OCI-LY1 (cell line): ENCODE results near the gene EFR3B.

Experiments
- H2AFZ ChIP-seq: fragments of 200-600 bp; sonication (generic), shearing (Covaris generic); 2 replicates; pipeline ENCODE4 v1.6.0; 2014; ENCODE audit warnings: antibody characterized with exemption, mild to moderate bottlenecking, low read length
- H3F3A ChIP-seq: fragments of 200-600 bp; sonication (generic), shearing (Covaris generic); 2 replicates; pipeline ENCODE4 v1.6.0; 2014; ENCODE audit warnings: mild to moderate bottlenecking, antibody characterized with exemption, low read length, moderate library complexity; ENCODE audit not compliant: insufficient read depth
- H3K27ac ChIP-seq: fragments of 200-600 bp; sonication (generic); 2 replicates; pipeline ENCODE4 v1.5.1; 2014; ENCODE audit warnings: low read length, mixed run types, mild to moderate bottlenecking, low read depth; ENCODE audit not compliant: poor library complexity, severe bottlenecking
- H3K27me3 ChIP-seq: fragments of 200-600 bp; sonication (generic); 2 replicates; pipeline ENCODE4 v1.6.0; 2014; ENCODE audit warnings: antibody characterized with exemption, mild to moderate bottlenecking, low read length, moderate library complexity; ENCODE audit not compliant: insufficient read depth
- H3K36me3 ChIP-seq: fragments of 200-600 bp; sonication (generic); 2 replicates; pipeline ENCODE4 v1.6.1; 2014; ENCODE audit warnings: mild to moderate bottlenecking, antibody characterized with exemption, low read length, moderate library complexity, mixed read lengths; ENCODE audit not compliant: insufficient read depth
- H3K4me1 ChIP-seq: fragments of 200-600 bp; sonication (generic); 2 replicates; pipeline ENCODE4 v1.5.1; 2014; ENCODE audit warnings: mild to moderate bottlenecking, low read length, moderate library complexity; ENCODE audit not compliant: insufficient read depth, severe bottlenecking
- H3K4me2 ChIP-seq: fragments of 200-600 bp; sonication (generic), shearing (Covaris generic); 2 replicates; pipeline ENCODE4 v1.6.1; 2014; ENCODE audit warnings: low read length
- H3K4me3 ChIP-seq: fragments of 200-600 bp; sonication (generic); 2 replicates; pipeline ENCODE4 v1.5.1; 2014; ENCODE audit warnings: low read length, low read depth, mild to moderate bottlenecking, mixed read lengths; ENCODE audit not compliant: poor library complexity, severe bottlenecking
- H3K79me2 ChIP-seq: fragments of 200-600 bp; shearing (Covaris generic); 2 replicates; pipeline ENCODE4 v1.6.1; 2016; ENCODE audit warnings: mixed run types, low read length, mixed read lengths; ENCODE audit not compliant: insufficient read depth
- H3K9ac ChIP-seq: fragments of 200-600 bp; sonication (generic), shearing (Covaris generic); 2 replicates; pipeline ENCODE4 v1.6.1; 2014; ENCODE audit warnings: mild to moderate bottlenecking, low read length, mixed read lengths
- H3K9me2 ChIP-seq: fragments of 200-600 bp; sonication (generic), shearing (Covaris generic); 2 replicates; pipeline ENCODE4 v1.6.1; 2014; ENCODE audit warnings: low read depth, mild to moderate bottlenecking, low read length, mixed read lengths
- H3K9me3 ChIP-seq: fragments of 200-600 bp; shearing (Covaris generic); 2 replicates; pipeline ENCODE4 v1.6.1; 2014; ENCODE audit warnings: low read length, mixed read lengths
- H4K20me1 ChIP-seq: fragments of 200-600 bp; sonication (generic), shearing (Covaris generic); 2 replicates; pipeline ENCODE4 v1.6.0; 2016; ENCODE audit warnings: mild to moderate bottlenecking, low read length; ENCODE audit not compliant: insufficient read depth
- EZH2 ChIP-seq: fragments of 200-600 bp; sonication (generic), shearing (Covaris generic); IDR thresholded peaks from 2 replicates; pipeline ENCODE4 v1.8.0; 2017; ENCODE audit warnings: borderline replicate concordance, mixed run types, mild to moderate bottlenecking, antibody characterized with exemption, low read length, moderate library complexity, mixed read lengths
- TF ChIP-seq, protein P1 (sequence below): fragments of 200-600 bp; sonication (generic), shearing (Covaris generic); IDR thresholded peaks from 2 replicates; pipeline ENCODE4 v1.5.1; 2017; ENCODE audit warnings: mild to moderate bottlenecking, antibody characterized with exemption, low read length, moderate library complexity, mixed read lengths

EFR3B gene

DNA sequence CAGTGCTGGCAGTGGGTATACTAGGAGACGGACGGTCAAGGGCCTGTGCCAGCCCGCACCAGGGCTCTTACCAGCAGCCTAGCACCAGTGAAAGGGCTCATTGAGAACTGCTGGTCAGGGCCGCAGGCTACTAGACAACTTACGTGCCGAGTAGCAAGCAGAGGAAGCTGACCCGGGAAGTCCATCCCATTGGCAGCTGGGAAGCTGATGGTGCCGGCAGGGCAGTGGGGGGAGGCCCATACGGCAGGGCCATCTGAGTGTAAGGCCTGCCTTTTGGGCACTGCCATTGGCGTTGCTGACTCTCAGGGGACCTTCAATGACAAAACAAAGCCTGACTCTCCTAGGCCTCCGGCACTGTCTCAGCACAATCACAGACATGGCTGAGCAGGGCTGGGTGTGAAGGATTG is 20.6 kb downstream of the EFR3B start:
- no peak overlapping the region for H3K27ac ChIP-seq
- no peaks in the 10 kb centered on the region for H3K9me3 ChIP-seq
- no peak overlapping the region for H3K4me3 ChIP-seq
- no peaks in the 10 kb centered on the region for H3K4me1 ChIP-seq
- H3K9ac ChIP-seq: no peak overlapping the region
- no peaks in the 10 kb centered on the region for H3K9me2 ChIP-seq
- H2AFZ ChIP-seq: no peak overlapping the region
- no peaks in the 10 kb centered on the region for H3K36me3 ChIP-seq
- no peak overlapping the region for H3K4me2 ChIP-seq
- no peaks in the 10 kb centered on the region for H3K79me2 ChIP-seq
- H3K27me3 ChIP-seq: no peaks in the 10 kb centered on the region
- H3F3A ChIP-seq: no peaks in the 10 kb centered on the region
- TF ChIP-seq, protein P1, sequence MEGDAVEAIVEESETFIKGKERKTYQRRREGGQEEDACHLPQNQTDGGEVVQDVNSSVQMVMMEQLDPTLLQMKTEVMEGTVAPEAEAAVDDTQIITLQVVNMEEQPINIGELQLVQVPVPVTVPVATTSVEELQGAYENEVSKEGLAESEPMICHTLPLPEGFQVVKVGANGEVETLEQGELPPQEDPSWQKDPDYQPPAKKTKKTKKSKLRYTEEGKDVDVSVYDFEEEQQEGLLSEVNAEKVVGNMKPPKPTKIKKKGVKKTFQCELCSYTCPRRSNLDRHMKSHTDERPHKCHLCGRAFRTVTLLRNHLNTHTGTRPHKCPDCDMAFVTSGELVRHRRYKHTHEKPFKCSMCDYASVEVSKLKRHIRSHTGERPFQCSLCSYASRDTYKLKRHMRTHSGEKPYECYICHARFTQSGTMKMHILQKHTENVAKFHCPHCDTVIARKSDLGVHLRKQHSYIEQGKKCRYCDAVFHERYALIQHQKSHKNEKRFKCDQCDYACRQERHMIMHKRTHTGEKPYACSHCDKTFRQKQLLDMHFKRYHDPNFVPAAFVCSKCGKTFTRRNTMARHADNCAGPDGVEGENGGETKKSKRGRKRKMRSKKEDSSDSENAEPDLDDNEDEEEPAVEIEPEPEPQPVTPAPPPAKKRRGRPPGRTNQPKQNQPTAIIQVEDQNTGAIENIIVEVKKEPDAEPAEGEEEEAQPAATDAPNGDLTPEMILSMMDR: no peak
- H4K20me1 ChIP-seq: no peaks in the 10 kb centered on the region

DNA sequence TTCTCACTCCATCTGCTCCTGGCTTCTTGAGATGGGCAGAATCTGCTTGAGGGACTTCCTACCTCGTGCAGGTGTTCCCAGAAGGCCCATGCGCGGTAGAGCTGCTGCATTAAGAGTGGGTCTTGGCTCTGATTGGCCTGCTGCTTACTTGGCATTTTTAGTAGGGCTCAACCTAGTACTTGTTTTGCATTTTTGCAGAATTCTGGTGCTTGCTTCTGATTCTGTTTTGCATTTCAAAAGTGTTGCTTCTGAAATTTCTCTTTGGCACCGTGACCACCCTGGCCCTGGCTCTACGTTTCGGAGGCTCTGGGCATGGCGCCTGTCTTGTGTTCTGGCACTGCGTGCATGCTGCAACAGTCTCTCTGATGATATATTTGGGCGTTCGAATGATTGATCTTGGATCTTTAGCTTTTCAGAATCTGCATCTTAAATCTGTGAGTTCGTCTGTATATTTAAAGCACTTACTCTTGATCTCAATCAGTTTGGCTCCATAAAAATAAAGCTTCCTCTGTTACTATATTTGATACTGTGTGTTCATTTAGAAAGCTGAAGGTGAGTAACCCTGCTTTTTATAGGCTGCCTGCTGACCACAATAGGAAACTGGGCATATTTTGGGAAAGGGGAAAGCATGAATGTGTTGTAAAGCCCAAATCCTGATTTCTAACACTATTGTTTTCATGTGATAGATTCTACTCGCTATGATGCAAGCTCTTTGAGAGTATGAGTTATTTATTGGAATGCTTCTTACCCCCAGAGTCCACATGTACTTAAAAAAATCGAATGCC is 22.2 kb downstream of the EFR3B start:
- TF ChIP-seq EZH2: no peak
- TF ChIP-seq, protein P1: no peak
- no peak overlapping the region for H3K27ac ChIP-seq
- H3K4me1 ChIP-seq: no peaks in the 10 kb centered on the region
- no peak overlapping the region for H3K9ac ChIP-seq
- H3K9me2 ChIP-seq: no peaks in the 10 kb centered on the region
- H3K9me3 ChIP-seq: no peaks in the 10 kb centered on the region
- H3K27me3 ChIP-seq: no peaks in the 10 kb centered on the region
- H4K20me1 ChIP-seq: no peaks in the 10 kb centered on the region
- H3K79me2 ChIP-seq: no peaks in the 10 kb centered on the region
- H3K4me2 ChIP-seq: no peak overlapping the region
- no peaks in the 10 kb centered on the region for H3K36me3 ChIP-seq
- H2AFZ ChIP-seq: no peak overlapping the region
- H3F3A ChIP-seq: no peaks in the 10 kb centered on the region
- no peak overlapping the region for H3K4me3 ChIP-seq

DNA sequence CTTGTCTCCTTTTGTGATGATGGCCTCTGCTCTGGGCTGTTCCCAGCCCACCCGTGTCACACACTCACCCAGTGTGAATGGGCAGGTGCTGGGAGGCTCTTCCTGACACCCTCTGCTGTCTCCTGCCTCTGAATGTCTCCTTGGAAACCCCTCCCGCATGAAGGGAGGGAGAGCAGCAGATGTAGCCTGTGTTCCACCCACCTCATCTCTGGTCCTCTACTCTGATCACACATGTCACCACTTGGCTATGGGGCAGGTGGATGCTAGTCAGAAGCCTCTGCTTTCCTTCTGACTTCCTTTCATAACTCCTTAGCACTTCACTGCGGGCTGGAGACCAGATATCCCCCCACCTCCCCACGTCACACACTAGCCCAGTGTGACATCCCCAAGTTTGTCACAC is 23.9 kb downstream of the EFR3B start:
- Histone ChIP-seq H3K27ac (no peak overlapping the region), H4K20me1 (no peaks in the 10 kb centered on the region), H3K9me3 (no peaks in the 10 kb centered on the region), H3K4me1 (no peaks in the 10 kb centered on the region), H3F3A (no peaks in the 10 kb centered on the region), H3K36me3 (no peaks in the 10 kb centered on the region), H3K4me3 (no peak overlapping the region), H3K9me2 (no peaks in the 10 kb centered on the region), H3K9ac (no peak overlapping the region), H3K27me3 (no peaks in the 10 kb centered on the region), H3K79me2 (no peaks in the 10 kb centered on the region), H3K4me2 (no peak overlapping the region), H2AFZ (no peak overlapping the region)
- TF ChIP-seq EZH2: no peak
- TF ChIP-seq, protein P1: no peak
